IMR-90 (cell line): ENCODE data around the gene C22orf39. TPM values are rescaled to one million over a fixed set of nuclear protein-coding genes. Genes with fewer than 3 reads are reported as not detected.

Source experiments
- ATAC-seq: fragments of 200-7000 bp; cut with Tn5 transposase; 2 replicates; pipeline ENCODE4 v1.9.1; 2020; ENCODE audit warnings: low read depth, mild to moderate bottlenecking, moderate library complexity
- BruUV-seq: library from RNA; stranded (reverse); fragments of 400-500 nt; replicated peaks from 2 replicates; lab custom pipeline; 2021; lab: Mats Ljungman, UMichigan
- CTCF ChIA-PET: fragments of 300-600 bp; formaldehyde crosslinking; extraction: SDS; loops from one replicate; lab custom pipeline; 2021; ENCODE audit warnings: antibody characterized with exemption; lab: Yijun Ruan, JAX
- POLR2A ChIA-PET: fragments of 300-600 bp; sonication (Branson Sonifier 250); formaldehyde crosslinking; loops from one replicate; lab custom pipeline; 2022; ENCODE audit warnings: antibody characterized with exemption; ENCODE audit not compliant: unreplicated experiment; lab: Charles Lee
- DNase-seq: peaks from one replicate; pipeline ENCODE4 v3.0.0; 2013
- H2AFZ ChIP-seq: replicated peaks from 2 replicates; pipeline ENCODE3; 2013; ENCODE audit warnings: low read length, mild to moderate bottlenecking; ENCODE audit not compliant: poor library complexity
- H2AK5ac ChIP-seq: 2 replicates; pipeline ENCODE4 v1.6.1; 2013; ENCODE audit warnings: low read depth, low read length, inconsistent platforms
- H2AK9ac ChIP-seq: replicated peaks from 2 replicates; pipeline ENCODE3; 2013; ENCODE audit warnings: mild to moderate bottlenecking, low read depth, low read length, moderate library complexity; ENCODE audit not compliant: poor library complexity
- H2BK120ac ChIP-seq: 2 replicates; pipeline ENCODE4 v1.6.1; 2013; ENCODE audit warnings: low read depth, low read length, inconsistent platforms
- H2BK15ac ChIP-seq: 3 replicates; pipeline ENCODE4 v1.6.1; 2013; ENCODE audit warnings: low read depth, low read length, inconsistent platforms
- H2BK20ac ChIP-seq: 2 replicates; pipeline ENCODE4 v1.6.1; 2013; ENCODE audit warnings: low read depth, mild to moderate bottlenecking, inconsistent platforms, low read length, moderate library complexity
- H2BK5ac ChIP-seq: 2 replicates; pipeline ENCODE4 v1.6.1; 2013; ENCODE audit warnings: mild to moderate bottlenecking, low read depth, low read length, inconsistent platforms; ENCODE audit not compliant: poor library complexity, severe bottlenecking
- H3K14ac ChIP-seq: replicated peaks from 2 replicates; pipeline ENCODE4 v1.6.1; 2013; ENCODE audit warnings: low read depth, low read length, inconsistent platforms
- H3K18ac ChIP-seq: 2 replicates; pipeline ENCODE4 v1.6.1; 2013; ENCODE audit warnings: low read depth, low read length, control low read depth
- H3K23ac ChIP-seq: 2 replicates; pipeline ENCODE4 v1.6.1; 2013; ENCODE audit warnings: low read depth, low read length, inconsistent platforms
- H3K27ac ChIP-seq: 2 replicates; pipeline ENCODE4 v1.5.1; 2013; ENCODE audit warnings: mild to moderate bottlenecking, control low read depth, low read length; ENCODE audit not compliant: insufficient read depth
- H3K27me3 ChIP-seq: 2 replicates; pipeline ENCODE4 v1.6.1; 2013; ENCODE audit warnings: low read length; ENCODE audit not compliant: control insufficient read depth, insufficient read depth
- H3K36me3 ChIP-seq: 2 replicates; pipeline ENCODE4 v1.6.1; 2013; ENCODE audit warnings: low read length, mixed read lengths; ENCODE audit not compliant: control insufficient read depth, insufficient read depth
- H3K4ac ChIP-seq: 2 replicates; pipeline ENCODE4 v1.6.1; 2013; ENCODE audit warnings: low read depth, low read length, inconsistent platforms
- H3K4me1 ChIP-seq: 2 replicates; pipeline ENCODE4 v1.6.1; 2013; ENCODE audit warnings: low read length, mixed read lengths; ENCODE audit not compliant: control insufficient read depth, insufficient read depth
- H3K4me2 ChIP-seq: 2 replicates; pipeline ENCODE4 v1.6.1; 2013; ENCODE audit warnings: low read depth, mild to moderate bottlenecking, control low read depth, low read length, moderate library complexity
- H3K4me3 ChIP-seq: 2 replicates; pipeline ENCODE4 v1.5.1; 2013; ENCODE audit warnings: low read depth, mild to moderate bottlenecking, control low read depth, low read length, moderate library complexity; ENCODE audit not compliant: insufficient read depth
- H3K56ac ChIP-seq: 2 replicates; pipeline ENCODE4 v1.6.1; 2013; ENCODE audit warnings: low read length, inconsistent platforms; ENCODE audit not compliant: insufficient read depth; ENCODE audit errors: extremely low read depth
- H3K79me1 ChIP-seq, 2 experiments: 2 replicates each; pipeline ENCODE4 v1.6.1; 2013; ENCODE audit warnings: low read length in 2 of 2, inconsistent platforms in 1 of 2, low read depth in 1 of 2
- H3K9ac ChIP-seq: 2 replicates; pipeline ENCODE4 v1.6.1; 2013; ENCODE audit warnings: low read depth, low read length, control low read depth
- H3K9me1 ChIP-seq: 2 replicates; pipeline ENCODE4 v1.6.1; 2013; ENCODE audit warnings: low read length, inconsistent platforms; ENCODE audit not compliant: insufficient read depth
- H3K9me3 ChIP-seq: 2 replicates; pipeline ENCODE4 v1.6.1; 2013; ENCODE audit warnings: low read length; ENCODE audit not compliant: control insufficient read depth, insufficient read depth
- H4K20me1 ChIP-seq: 2 replicates; pipeline ENCODE4 v1.6.1; 2013; ENCODE audit warnings: low read length, inconsistent platforms; ENCODE audit not compliant: insufficient read depth
- H4K5ac ChIP-seq: 2 replicates; pipeline ENCODE4 v1.6.1; 2013; ENCODE audit warnings: mild to moderate bottlenecking, low read depth, low read length, control low read depth
- H4K8ac ChIP-seq, 2 experiments: 2 replicates each; pipeline ENCODE4 v1.6.1; 2013; ENCODE audit warnings: low read depth in 2 of 2, low read length in 2 of 2, control low read depth in 1 of 2, inconsistent platforms in 1 of 2
- H4K91ac ChIP-seq: 2 replicates; pipeline ENCODE4 v1.6.1; 2013; ENCODE audit warnings: low read depth, low read length, inconsistent platforms; ENCODE audit not compliant: insufficient read depth
- BHLHE40 ChIP-seq: fragments of 150-350 bp; IDR thresholded peaks from 2 replicates; pipeline ENCODE4 v1.6.1; 2016; ENCODE audit warnings: mild to moderate bottlenecking, low read depth, low read length
- CEBPB ChIP-seq: IDR thresholded peaks from 2 replicates; pipeline ENCODE4 v1.6.1; 2012; ENCODE audit warnings: low read depth, low read length, improper control_type of control experiment
- FOS ChIP-seq: fragments of 150-350 bp; IDR thresholded peaks from 2 replicates; pipeline ENCODE4 v1.6.1; 2016; ENCODE audit warnings: low read depth, low read length
- MAFK ChIP-seq: IDR thresholded peaks from 2 replicates; pipeline ENCODE4 v1.6.1; 2012; ENCODE audit warnings: low read depth, low read length, improper control_type of control experiment
- MAZ ChIP-seq: IDR thresholded peaks from 2 replicates; pipeline ENCODE4 v1.6.1; 2012; ENCODE audit warnings: low read depth, mild to moderate bottlenecking, low read length, improper control_type of control experiment, moderate library complexity, borderline replicate concordance
- MXI1 ChIP-seq: IDR thresholded peaks from 2 replicates; pipeline ENCODE4 v1.6.1; 2012; ENCODE audit warnings: low read depth, mild to moderate bottlenecking, low read length, moderate library complexity, borderline replicate concordance
- POLR2A ChIP-seq: IDR thresholded peaks from 2 replicates; pipeline ENCODE4 v1.6.1; 2012; ENCODE audit warnings: mild to moderate bottlenecking, low read depth, low read length
- RAD21 ChIP-seq: IDR thresholded peaks from 2 replicates; pipeline ENCODE4 v1.6.1; 2012; ENCODE audit warnings: low read length, improper control_type of control experiment
- RCOR1 ChIP-seq: IDR thresholded peaks from 2 replicates; pipeline ENCODE4 v1.6.1; 2012; ENCODE audit warnings: mild to moderate bottlenecking, low read length, improper control_type of control experiment; ENCODE audit not compliant: insufficient replicate concordance
- RFX5 ChIP-seq: IDR thresholded peaks from 2 replicates; pipeline ENCODE4 v1.8.0; 2012; ENCODE audit warnings: low read depth, mild to moderate bottlenecking, low read length, moderate library complexity
- SMC3 ChIP-seq: fragments of 150-350 bp; IDR thresholded peaks from 2 replicates; pipeline ENCODE4 v1.6.1; 2016; ENCODE audit warnings: low read depth, mild to moderate bottlenecking, antibody characterized with exemption, low read length, moderate library complexity
- WGBS, 2 experiments: methylation state at CpG; one replicate each; pipeline versions ENCODE4 v1.1.5 to v1.1.7; 2013; ENCODE audit warnings: missing lambda C conversion rate in 2 of 2; ENCODE audit not compliant: insufficient read length in 1 of 2; ENCODE audit errors: extremely low coverage in 2 of 2; 5-methylcytosine and 5-hydroxymethylcytosine counted together
- dilution Hi-C: fragments of 300-500 bp; cut with HindIII; formaldehyde crosslinking; loops from one replicate; pipeline ENCODE4 v1.14.3; 2018; ENCODE audit warnings: low sequenced_read_pairs; ENCODE audit not compliant: unreplicated experiment
- in situ Hi-C: fragments of 300-500 bp; cut with MboI; formaldehyde crosslinking; loops from 3 replicates; pipeline ENCODE4 v1.14.3; 2019; ENCODE audit warnings: low sequenced_read_pairs, inconsistent platforms, mixed read lengths
- intact Hi-C: fragments of 100-400 bp; cut with micrococcal nuclease; formaldehyde crosslinking; loops from 2 replicates; pipeline ENCODE4 v1.10.0; 2022
- polyA plus RNA-seq, 3 experiments: library from polyadenylated mRNA; depleted of rRNA; stranded (reverse); fragments of >200 nt; gene quantifications; 2 replicates each; pipeline ENCODE4 v1.2.3, GENCODE V29; 2012; ENCODE audit warnings: low replicate concordance in 1 of 3
- total RNA-seq: library from RNA; depleted of rRNA; stranded (reverse); fragments of >200 nt; gene quantifications from 2 replicates; pipeline ENCODE4 v1.2.3, GENCODE V29; 2012
- TF ChIP-seq, protein P1 (sequence below): fragments of 150-350 bp; IDR thresholded peaks from 2 replicates; pipeline ENCODE4 v1.6.1; 2016; ENCODE audit warnings: low read depth, mild to moderate bottlenecking, low read length, moderate library complexity, borderline replicate concordance
- TF ChIP-seq, protein P2 (sequence below): conservative IDR thresholded peaks from 2 replicates; pipeline ENCODE4 v1.5.1; 2012; ENCODE audit warnings: mild to moderate bottlenecking, low read depth, low read length, improper control_type of control experiment
- TF ChIP-seq, protein P3 (sequence below): fragments of 150-350 bp; IDR thresholded peaks from 2 replicates; pipeline ENCODE4 v1.6.1; 2017; ENCODE audit warnings: mild to moderate bottlenecking, antibody characterized with exemption, low read length, low read depth

The C22orf39 gene
- total and polyA plus RNA-seq, 2 of the 4 experiments (the other 2 are of a cell fraction): 8.2 to 8.9 TPM

DNA sequence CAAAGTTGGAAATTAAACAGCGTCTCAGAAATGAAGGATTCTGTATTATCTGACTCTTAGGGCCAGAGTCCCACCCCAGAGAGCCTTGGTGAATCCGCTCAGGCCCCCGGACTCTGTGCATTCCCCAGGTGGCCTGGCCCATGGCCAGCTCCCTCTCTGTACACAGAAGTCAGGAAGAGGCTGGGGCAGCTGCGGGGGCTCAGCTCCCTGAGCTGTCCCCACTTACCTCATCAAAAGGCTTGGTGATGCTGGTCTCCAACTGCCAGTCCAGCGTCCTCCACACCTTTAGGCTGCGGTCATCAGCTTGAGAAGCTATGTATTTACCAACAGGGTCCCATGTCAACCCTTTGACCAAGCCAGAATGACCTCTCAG lies 51.0 kb downstream of the C22orf39 start:
- no peak overlapping the region for H2BK20ac ChIP-seq
- DNase-seq (no peak), ATAC-seq (no peak)
- no peak overlapping the region for H2AK5ac ChIP-seq
- peaks cover 2% of the 10 kb centered on the region; the same call in 1 of the 2 replicates for H4K20me1 ChIP-seq
- CTCF ChIA-PET: no interaction called here
- H3K23ac ChIP-seq: no peak overlapping the region
- H2AK9ac ChIP-seq: no peak overlapping the region
- no peak overlapping the region for H3K4ac ChIP-seq
- no peak overlapping the region for H3K18ac ChIP-seq
- H3K4me3 ChIP-seq: no peak overlapping the region
- H3K14ac ChIP-seq: no peak overlapping the region
- no peak overlapping the region for H4K91ac ChIP-seq
- in situ Hi-C loops: no loop called here
- no peaks in the 10 kb centered on the region for H3K4me1 ChIP-seq
- TF ChIP-seq RCOR1: no peak
- TF ChIP-seq RFX5: no peak
- no peak for TF ChIP-seq RAD21
- no peak for TF ChIP-seq SMC3
- TF ChIP-seq MAZ: no peak
- TF ChIP-seq, protein P1, sequence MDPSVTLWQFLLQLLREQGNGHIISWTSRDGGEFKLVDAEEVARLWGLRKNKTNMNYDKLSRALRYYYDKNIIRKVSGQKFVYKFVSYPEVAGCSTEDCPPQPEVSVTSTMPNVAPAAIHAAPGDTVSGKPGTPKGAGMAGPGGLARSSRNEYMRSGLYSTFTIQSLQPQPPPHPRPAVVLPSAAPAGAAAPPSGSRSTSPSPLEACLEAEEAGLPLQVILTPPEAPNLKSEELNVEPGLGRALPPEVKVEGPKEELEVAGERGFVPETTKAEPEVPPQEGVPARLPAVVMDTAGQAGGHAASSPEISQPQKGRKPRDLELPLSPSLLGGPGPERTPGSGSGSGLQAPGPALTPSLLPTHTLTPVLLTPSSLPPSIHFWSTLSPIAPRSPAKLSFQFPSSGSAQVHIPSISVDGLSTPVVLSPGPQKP: no peak
- TF ChIP-seq, protein P2, sequence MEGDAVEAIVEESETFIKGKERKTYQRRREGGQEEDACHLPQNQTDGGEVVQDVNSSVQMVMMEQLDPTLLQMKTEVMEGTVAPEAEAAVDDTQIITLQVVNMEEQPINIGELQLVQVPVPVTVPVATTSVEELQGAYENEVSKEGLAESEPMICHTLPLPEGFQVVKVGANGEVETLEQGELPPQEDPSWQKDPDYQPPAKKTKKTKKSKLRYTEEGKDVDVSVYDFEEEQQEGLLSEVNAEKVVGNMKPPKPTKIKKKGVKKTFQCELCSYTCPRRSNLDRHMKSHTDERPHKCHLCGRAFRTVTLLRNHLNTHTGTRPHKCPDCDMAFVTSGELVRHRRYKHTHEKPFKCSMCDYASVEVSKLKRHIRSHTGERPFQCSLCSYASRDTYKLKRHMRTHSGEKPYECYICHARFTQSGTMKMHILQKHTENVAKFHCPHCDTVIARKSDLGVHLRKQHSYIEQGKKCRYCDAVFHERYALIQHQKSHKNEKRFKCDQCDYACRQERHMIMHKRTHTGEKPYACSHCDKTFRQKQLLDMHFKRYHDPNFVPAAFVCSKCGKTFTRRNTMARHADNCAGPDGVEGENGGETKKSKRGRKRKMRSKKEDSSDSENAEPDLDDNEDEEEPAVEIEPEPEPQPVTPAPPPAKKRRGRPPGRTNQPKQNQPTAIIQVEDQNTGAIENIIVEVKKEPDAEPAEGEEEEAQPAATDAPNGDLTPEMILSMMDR: no peak
- TF ChIP-seq MXI1: no peak
- no peak for TF ChIP-seq CEBPB
- TF ChIP-seq, protein P3, sequence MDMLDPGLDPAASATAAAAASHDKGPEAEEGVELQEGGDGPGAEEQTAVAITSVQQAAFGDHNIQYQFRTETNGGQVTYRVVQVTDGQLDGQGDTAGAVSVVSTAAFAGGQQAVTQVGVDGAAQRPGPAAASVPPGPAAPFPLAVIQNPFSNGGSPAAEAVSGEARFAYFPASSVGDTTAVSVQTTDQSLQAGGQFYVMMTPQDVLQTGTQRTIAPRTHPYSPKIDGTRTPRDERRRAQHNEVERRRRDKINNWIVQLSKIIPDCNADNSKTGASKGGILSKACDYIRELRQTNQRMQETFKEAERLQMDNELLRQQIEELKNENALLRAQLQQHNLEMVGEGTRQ: no peak
- no peak for TF ChIP-seq BHLHE40
- TF ChIP-seq FOS: no peak
- no peak for TF ChIP-seq MAFK
- no peak for TF ChIP-seq POLR2A
- no peak overlapping the region for H3K27ac ChIP-seq
- no TSS peak for BruUV-seq
- POLR2A ChIA-PET: no interaction called here
- H4K8ac ChIP-seq: no peak overlapping the region
- no peak overlapping the region for H2BK5ac ChIP-seq
- dilution Hi-C loops: no loop called here
- H3K4me2 ChIP-seq: no peak overlapping the region
- H4K5ac ChIP-seq: no peak overlapping the region
- no peak overlapping the region for H3K9ac ChIP-seq
- H3K9me1 ChIP-seq: no peaks in the 10 kb centered on the region
- H3K56ac ChIP-seq: no peak overlapping the region
- intact Hi-C loops: no loop called here
- H3K27me3 ChIP-seq: no peaks in the 10 kb centered on the region
- H2BK120ac ChIP-seq: no peak overlapping the region
- peaks cover 11 to 13% of the 10 kb centered on the region in 2 experiments; a peak in 3 of 4 replicates for H3K79me1 ChIP-seq
- no peaks in the 10 kb centered on the region for H3K9me3 ChIP-seq
- H2BK15ac ChIP-seq: no peak overlapping the region
- H3K36me3 ChIP-seq: peaks cover 60% of the 10 kb centered on the region
- 100% methylated on average over 2 of the region's 6 CpGs; no CpG with 5 or more reads in 1 of the 2 experiments for WGBS, 2 experiments
- H2AFZ ChIP-seq: no peak overlapping the region
